ENCODE results near the gene EEA1.

The EEA1 gene

DNA sequence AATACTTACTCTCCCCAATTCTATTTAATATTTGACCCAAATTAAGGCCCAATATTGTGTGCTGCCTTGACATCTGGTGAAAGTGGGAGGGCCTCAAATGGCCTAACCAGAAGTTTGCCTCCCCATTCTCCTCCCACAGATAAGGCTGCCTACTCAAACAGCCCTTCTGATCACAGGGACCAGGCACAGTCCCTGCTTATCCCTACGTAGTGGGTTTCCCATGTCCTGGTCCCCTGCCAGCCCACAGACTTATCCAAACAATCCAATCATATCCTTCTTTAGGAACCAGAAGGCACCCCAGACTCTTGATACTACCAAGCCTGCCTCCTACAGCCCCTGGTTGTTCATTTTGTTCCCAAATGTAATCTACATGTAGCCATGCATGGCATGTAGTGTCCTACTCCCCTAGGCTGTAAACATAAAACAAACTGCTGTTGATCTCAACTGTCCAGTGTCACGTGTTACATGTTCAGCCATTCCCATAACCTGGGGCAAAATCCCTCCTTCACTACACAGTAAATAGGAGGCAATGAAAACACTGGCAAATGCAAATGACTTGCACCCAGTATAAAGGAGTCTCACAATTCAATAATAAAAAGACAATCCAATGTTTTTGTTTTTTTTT lies 49.3 kb downstream of the EEA1 start:
- no peak for ATAC-seq

DNA sequence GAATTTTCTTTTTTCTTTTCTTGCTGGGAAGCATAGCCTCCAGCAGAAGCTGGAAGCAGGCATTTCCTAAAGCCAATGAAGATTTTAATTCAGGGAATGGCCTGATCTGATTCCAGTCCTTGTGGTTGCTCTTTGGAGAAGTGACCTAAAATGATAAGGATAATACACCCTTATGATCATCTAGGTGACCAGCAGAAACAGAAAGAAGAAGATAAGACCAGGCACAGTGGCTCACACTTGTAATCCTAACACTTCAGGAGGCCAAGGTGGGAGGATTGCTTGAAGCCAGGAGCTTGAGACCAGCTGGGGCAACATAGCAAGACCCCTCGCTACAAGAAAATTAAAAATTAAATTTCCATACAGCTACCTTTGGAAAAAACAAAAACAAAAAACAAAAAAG lies 51.2 kb downstream of the EEA1 start:
- no peak for ATAC-seq

- no peak for ATAC-seq
These were observed 52.6 kb downstream of the EEA1 start for GRCh38 chr12:92876496-92876895.

DNA sequence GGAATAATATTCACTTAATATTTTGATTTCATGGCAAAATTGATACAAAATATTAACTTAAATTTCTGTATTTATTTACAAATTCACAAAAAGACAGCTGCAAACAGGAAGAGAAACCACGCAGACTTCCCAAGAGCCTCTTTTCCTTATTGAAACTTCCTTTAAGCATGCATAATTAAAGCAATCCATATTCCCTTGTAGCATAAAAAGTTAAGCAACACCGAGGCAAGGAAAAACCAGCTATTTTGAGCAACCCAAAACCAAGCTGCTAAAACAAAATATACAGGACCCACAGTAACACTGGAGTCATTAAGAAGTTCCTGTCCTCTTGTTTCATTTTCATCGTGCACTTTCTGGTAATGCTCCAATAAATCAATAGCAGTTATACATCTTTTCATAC lies 58.0 kb downstream of the EEA1 start:
- no peak for ATAC-seq

DNA sequence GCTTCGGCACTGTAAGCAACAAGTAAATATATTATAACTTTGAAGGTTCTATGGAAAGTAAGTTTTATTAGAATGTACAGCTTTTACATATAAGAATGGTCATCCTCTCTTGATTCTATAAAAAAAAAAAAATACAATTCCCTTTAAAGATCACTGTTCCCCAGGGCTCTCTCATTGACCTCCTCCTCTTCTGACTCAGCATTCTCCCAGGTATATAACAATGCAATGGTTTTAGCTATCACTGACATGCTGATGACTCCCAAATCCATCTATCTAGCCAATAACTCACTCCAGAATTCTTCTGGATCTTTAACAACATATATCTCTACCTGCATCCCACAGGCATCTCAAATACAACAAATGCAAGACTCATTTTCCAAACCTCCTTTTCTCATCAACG lies 62.7 kb downstream of the EEA1 start:
- ATAC-seq: no peak

DNA sequence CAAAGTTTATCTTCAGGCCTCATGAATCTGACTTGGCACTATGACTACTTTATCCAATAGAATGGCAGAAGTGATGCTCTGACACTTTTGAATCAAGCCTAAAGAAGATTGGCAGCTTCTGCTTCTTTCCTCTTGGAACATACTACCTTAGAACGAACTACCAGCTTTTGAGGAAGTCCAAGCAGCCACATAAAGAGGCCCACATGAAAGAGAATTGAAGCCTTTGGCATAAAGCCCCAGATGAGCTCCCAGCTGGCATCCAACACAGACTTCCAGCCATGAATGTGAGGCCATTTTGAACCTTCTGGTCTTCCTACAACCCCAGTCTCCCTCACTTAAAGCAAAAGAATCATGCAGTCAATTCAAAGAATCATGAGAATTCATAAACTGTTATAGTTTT lies 65.8 kb downstream of the EEA1 start:
- no peak for ATAC-seq

DNA sequence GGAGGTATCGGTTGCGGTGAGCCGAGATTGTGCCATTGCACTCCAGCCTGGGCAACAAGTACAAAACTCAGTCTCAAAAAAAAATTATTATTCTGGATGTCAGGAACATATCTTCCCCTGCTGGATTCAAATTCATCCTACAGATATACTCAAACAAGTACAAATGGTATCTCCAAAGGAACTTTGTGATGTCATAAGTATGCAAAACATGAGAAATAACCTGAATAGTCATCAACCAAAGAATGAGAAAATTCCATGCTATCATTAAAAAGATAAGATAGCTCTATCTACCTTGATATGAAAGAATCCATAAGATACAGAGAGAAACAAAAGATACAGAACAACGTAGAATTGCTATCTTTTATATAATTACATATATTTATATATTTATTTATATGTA lies 67.7 kb downstream of the EEA1 start:
- no peak for ATAC-seq

DNA sequence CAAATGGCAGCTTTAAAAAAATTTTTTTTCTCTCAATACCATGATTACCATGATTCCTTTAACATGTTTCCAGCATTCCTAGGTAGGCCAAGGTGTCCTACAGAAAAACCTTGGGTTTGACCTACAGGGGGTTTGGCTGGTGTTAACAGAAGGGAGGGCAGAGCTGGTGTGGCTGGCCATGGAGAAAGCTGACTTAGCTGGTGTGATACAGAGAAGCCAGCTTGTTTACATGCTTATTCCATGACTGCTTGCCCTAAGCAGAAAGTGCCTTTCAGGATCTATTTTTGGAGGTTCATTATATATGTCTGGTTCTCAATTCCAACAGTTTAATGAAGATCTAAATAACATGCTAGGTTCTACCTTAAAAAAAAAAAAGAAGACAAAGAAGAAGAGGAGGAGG lies 68.6 kb downstream of the EEA1 start:
- ATAC-seq: no peak

- no peak for ATAC-seq
These were observed 69.3 kb downstream of the EEA1 start for GRCh38 chr12:92859650-92860386.

DNA sequence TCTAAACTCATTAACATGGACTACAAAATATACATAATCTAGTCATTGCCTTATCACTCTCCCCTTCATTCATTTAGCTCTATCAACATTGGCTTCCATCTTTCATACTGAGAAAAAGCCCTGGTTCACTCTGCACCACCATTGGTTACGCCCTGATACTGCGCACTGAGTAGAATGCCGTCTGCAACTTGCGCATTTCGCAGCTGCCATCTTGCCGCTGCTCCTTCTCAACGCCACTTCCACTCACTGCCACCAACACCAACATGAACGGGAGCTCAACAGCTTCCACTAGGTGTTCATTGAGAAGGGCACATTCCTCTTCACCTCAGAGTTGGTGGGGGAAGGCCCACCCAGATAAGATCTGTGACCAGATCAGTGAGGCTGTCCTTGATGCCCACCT lies 71.3 kb downstream of the EEA1 start:
- no peak for ATAC-seq

DNA sequence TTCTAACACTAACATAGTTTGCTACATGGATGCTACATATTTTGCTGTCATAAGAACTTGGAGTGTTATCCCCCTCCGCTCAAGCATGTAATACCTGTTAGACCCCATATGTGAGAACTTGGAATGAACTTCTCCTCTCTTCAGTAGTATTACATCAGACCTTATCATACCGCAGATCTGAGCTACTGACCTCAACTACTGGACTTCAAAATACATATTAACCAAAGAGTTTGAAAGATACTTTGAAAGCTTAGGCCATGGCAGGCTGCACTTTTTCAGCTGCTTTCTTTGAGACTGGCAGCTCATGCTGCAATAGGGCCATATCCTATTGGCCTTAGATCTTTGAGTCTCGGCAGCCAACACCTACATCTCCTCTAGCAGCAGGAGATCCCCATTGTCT lies 74.8 kb downstream of the EEA1 start:
- no peak for ATAC-seq

DNA sequence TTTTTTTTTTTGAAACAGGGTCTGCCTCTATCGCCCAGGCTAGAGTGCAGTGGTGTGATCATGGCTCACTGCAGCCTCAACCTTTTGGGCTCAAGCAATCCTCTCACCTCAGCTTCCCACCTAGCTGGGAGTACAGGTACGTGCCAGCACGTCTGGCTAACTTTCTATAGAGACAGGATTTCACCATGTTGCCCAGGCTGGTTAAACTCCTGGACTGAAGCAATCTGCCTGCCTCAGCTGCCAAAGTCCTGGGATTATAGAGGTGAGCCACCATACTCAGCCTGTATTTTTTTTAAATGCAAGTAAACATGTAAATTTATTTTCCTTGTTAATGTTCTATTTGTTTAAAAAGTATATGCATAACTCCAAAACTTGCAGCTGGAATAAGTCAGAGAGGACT lies 80.4 kb downstream of the EEA1 start:
- ATAC-seq: no peak

DNA sequence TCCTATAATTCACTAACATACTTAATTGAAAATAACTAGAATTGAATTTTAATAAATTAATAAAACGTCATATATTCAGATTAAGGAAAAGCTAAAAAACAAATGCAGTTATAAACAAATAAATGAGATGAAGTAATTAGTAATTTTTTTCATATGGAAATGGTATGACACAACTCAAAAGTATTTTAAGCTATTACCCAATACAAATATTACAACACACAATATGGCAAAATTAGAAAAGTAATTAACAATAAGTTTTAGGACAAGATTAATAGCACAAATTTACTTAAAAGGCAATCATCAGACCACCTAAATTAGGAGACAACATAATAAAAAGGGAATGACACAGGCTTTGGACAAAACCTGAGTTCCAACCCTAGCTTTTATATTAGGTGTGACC lies 81.7 kb downstream of the EEA1 start:
- no peak for ATAC-seq

GRCh38 chr12:92845329-92845728 lies 83.8 kb downstream of the EEA1 start:
- ATAC-seq: no peak

- ATAC-seq: no peak
These were observed 84.8 kb downstream of the EEA1 start for GRCh38 chr12:92844151-92844763.

GRCh38 chr12:92829686-92830282 lies 99.3 kb downstream of the EEA1 start:
- ATAC-seq: no peak

- ATAC-seq: no peak
These were observed 100.5 kb downstream of the EEA1 start for GRCh38 chr12:92828565-92828964.

DNA sequence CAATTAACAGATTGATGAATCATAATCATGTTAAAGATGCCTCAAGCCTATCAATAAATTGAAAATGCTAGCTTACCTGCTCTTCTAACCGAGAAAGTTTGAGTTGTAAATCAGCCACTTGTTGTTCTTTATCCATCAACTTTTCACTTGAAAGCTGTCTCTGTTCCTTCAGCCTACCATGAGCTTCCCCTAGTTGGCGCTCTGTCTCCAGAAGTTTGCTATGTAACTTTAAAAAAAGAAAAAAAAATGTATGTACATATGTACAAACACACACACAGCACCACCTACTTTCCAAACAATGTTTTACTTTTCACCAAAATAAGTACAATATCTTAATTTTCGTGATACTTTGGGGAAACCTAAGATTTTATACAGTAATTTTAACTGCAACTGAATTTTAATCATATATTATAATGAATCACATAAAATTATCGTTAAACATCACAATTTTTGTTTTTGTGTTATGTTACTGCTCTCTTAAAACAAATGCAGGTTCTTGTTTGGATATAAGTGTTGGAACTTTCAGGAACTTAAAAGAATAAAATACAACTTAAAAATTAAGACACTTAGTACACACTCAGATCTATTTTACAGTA lies 101.2 kb downstream of the EEA1 start:
- ATAC-seq: no peak

DNA sequence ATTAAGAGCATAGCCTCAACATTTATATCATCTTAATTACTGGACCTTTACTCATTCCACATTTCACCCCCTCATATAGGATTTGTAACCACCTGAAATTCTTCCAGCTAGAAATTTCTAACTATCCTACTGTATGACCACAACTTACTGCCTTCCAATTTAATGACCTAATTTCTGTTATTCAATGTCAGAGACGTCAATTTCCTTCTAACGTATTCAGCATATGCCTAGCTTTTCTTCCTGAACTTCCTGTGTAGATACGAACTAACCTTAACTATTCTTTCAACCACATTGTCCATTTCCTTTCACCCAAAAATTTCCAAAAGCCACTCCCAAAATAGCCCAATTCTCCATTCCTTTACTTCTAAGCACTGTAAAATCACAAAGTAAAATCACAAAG lies 108.0 kb downstream of the EEA1 start:
- ATAC-seq: no peak

DNA sequence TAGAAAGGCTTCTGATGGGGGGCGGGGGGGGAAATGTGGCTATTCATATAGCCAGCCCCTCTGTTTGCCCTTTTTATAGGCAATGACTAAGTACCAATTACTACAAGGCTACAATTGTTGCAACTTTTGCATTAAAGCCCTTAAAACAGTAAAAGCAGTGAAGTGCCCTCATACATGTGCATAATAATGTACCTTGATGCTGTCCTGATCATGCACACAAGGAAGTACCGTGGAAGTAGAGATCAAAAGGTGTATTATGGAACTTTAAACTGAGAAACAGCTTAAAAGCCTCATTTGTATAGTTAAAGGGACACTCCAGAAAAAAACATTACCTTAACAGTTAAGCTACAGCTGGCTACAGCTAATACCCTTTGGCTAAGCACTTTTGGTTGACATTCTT lies 114.5 kb downstream of the EEA1 start:
- no peak for ATAC-seq

GRCh38 chr12:92810370-92810769 lies 118.7 kb downstream of the EEA1 start:
- no peak for ATAC-seq

DNA sequence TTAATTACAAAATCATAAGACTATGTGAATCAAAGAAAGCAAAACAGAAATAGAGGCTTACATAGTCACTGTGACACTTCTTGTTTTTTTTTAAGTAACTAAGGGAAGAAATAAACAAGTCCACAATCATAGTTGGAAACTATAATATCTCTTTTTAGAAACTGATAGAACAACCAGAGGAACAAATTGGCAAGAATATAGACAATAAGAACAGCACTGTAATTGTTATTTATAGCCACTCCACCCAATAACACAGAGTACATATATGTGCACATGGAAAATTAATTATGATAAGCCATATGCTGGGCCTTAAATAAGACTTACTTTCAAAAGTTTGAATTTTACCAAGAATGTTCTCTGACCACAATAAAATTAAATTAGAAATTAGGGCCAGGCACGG lies 125.2 kb downstream of the EEA1 start:
- ATAC-seq: no peak

DNA sequence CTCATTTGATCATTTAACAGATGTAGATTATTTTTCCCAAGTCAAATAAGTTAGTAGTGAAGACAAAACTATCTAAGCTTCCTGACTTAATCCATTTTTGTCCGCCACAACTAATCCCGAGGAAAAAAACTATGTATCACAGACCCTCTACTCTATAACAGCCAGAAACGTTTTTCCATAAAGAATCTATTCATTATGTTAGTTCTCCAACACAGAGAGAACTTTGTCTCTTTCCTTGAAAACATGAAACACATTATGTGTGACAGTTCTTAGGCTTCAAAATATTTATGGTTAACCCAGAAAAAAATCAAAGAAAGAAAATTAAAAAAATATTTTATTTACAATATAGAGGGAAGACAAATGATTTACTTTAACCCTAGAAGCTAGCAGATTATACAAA lies 126.2 kb downstream of the EEA1 start:
- ATAC-seq: no peak

- no peak for ATAC-seq
These were observed 132.4 kb downstream of the EEA1 start for GRCh38 chr12:92796650-92797049.
